Peyer's patch (tissue), 4 donors: ENCODE results near the gene STH. TPM values are rescaled to one million over a fixed set of nuclear protein-coding genes. Genes with fewer than 3 reads are reported as not detected.
A peak's percentile ranks its signal among the peaks of the same experiment; 100 is the strongest.
"Not testable (repeated sequence)": the region's sequence is repeated elsewhere in the genome, so short reads cannot be mapped to it uniquely, and the experiment has no call there.

ENCODE experiments used
- DNase-seq, 3 donors: peaks; one replicate each; pipeline ENCODE4 v3.0.0-alpha.2; 2017 to 2019
- H3K27ac ChIP-seq, 4 donors: fragments of 200-600 bp; sonication (generic); one replicate each; pipeline ENCODE4 v1.5.1; 2016 to 2019
- H3K27me3 ChIP-seq, 2 donors: fragments of 200-600 bp; sonication (generic); one replicate each; pipeline ENCODE4 v1.5.1; 2019
- H3K36me3 ChIP-seq, 3 donors: fragments of 200-600 bp; sonication (generic); one replicate each; pipeline ENCODE4 v1.5.1; 2016 to 2019
- H3K4me1 ChIP-seq, 4 donors: fragments of 200-600 bp; sonication (generic); one replicate each; pipeline ENCODE4 v1.5.1; 2016 to 2019
- H3K4me3 ChIP-seq, 4 donors: fragments of 200-600 bp; sonication (generic); 1 replicate in 3 of 4; 2 replicates in 1 of 4; pipeline ENCODE4 v1.5.1; 2016 to 2019; ENCODE audit warnings: mild to moderate bottlenecking in 1 of 4
- H3K9me3 ChIP-seq, 4 donors: fragments of 200-600 bp; sonication (generic); one replicate each; pipeline ENCODE4 v1.5.1; 2016 to 2019; ENCODE audit warnings: mild to moderate bottlenecking in 1 of 4
- CTCF ChIP-seq, 6 experiments: fragments of 450-650 bp in 4 of 6; fragments of 200-600 bp in 2 of 6; sonication (generic) in 1 of 6; IDR thresholded peaks; one replicate each; pipeline ENCODE4 v1.5.1; 2017 to 2019; ENCODE audit warnings: antibody characterized with exemption in 6 of 6, mild to moderate bottlenecking in 3 of 6, moderate library complexity in 1 of 6
- POLR2A ChIP-seq, 2 donors: fragments of 450-650 bp; IDR thresholded peaks; one replicate each; pipeline ENCODE4 v1.5.1; 2017; ENCODE audit warnings: antibody characterized with exemption in 2 of 2, mild to moderate bottlenecking in 2 of 2, moderate library complexity in 2 of 2
- total RNA-seq, 4 donors: library from RNA; depleted of rRNA; stranded (reverse); fragments of >200 nt; gene quantifications; one replicate each; pipeline ENCODE4 v1.1.0, GENCODE V29; 2016

The STH gene
- total RNA-seq, 4 donors from 2014 or later, result not detected

- DNase-seq, result peak in 2 of 3 donors; percentile 76 to 79
- no peak for TF ChIP-seq POLR2A (IDR thresholded peaks at IDR 0.05)
- no peak for TF ChIP-seq CTCF (IDR thresholded peaks at IDR 0.05)
- peak overlapping the region in 3 of 4 donors; percentile 14 to 75 (median 66) for H3K27ac ChIP-seq
These were observed 21.1 kb downstream of the STH start for GRCh38 chr17:46020023-46020761.

GRCh38 chr17:46020998-46021397, 21.9 kb downstream of the STH start:
- Histone ChIP-seq H3K4me1 (peaks cover 0 to 16% (median 0%) of the 10 kb centered on the region in 4 donors), H3K9me3 (no peaks in the 10 kb centered on the region), H3K27me3 (no peaks in the 10 kb centered on the region), H3K4me3 (no peak overlapping the region), H3K27ac (peak overlapping the region in 2 of 4 donors; percentile 66 to 75), H3K36me3 (no peaks in the 10 kb centered on the region)
- no peak for TF ChIP-seq POLR2A (IDR thresholded peaks at IDR 0.05)
- TF ChIP-seq CTCF (IDR thresholded peaks at IDR 0.05), result no peak
- DNase-seq, result no peak

More at GRCh38 chr17:46020023-46020761, 21.1 kb downstream of the STH start:
- H3K36me3 ChIP-seq, result no peaks in the 10 kb centered on the region
- H3K4me1 ChIP-seq, result peaks cover 0 to 16% (median 0%) of the 10 kb centered on the region in 4 donors
- H3K27me3 ChIP-seq, result no peaks in the 10 kb centered on the region
- no peaks in the 10 kb centered on the region for H3K9me3 ChIP-seq
- no peak overlapping the region for H3K4me3 ChIP-seq

GRCh38 chr17:46023366-46023765, 24.3 kb downstream of the STH start:
- not testable (repeated sequence) for H3K4me3 ChIP-seq, H3K9me3 ChIP-seq, DNase-seq, H3K27ac ChIP-seq, H3K27me3 ChIP-seq
- Histone ChIP-seq H3K36me3 (peaks cover 0 to 22% (median 0%) of the 10 kb centered on the region in 3 donors), H3K4me1 (peaks cover 0 to 16% (median 0%) of the 10 kb centered on the region in 4 donors)

GRCh38 chr17:46023783-46024388, 24.8 kb downstream of the STH start:
- TF ChIP-seq CTCF (IDR thresholded peaks at IDR 0.05) (no peak), POLR2A (IDR thresholded peaks at IDR 0.05) (no peak)
- no peak for DNase-seq
- H3K9me3 ChIP-seq, result no peaks in the 10 kb centered on the region
- H3K27ac ChIP-seq, result no peak overlapping the region
- H3K4me3 ChIP-seq, result no peak overlapping the region
- peaks cover 0 to 16% (median 0%) of the 10 kb centered on the region in 4 donors for H3K4me1 ChIP-seq
- peaks cover 0 to 26% (median 0%) of the 10 kb centered on the region in 3 donors for H3K36me3 ChIP-seq
- H3K27me3 ChIP-seq, result no peaks in the 10 kb centered on the region

GRCh38 chr17:46024590-46024989, 25.5 kb downstream of the STH start:
- no peaks in the 10 kb centered on the region for H3K9me3 ChIP-seq
- no peak for DNase-seq

More at GRCh38 chr17:46024590-46024989, 25.5 kb downstream of the STH start:
- Histone ChIP-seq H3K4me1 (peaks cover 0 to 13% (median 0%) of the 10 kb centered on the region in 4 donors), H3K4me3 (no peak overlapping the region), H3K27me3 (no peaks in the 10 kb centered on the region), H3K27ac (no peak overlapping the region), H3K36me3 (peaks cover 0 to 32% (median 0%) of the 10 kb centered on the region in 3 donors)
- TF ChIP-seq POLR2A (IDR thresholded peaks at IDR 0.05), result no peak
- no peak for TF ChIP-seq CTCF (IDR thresholded peaks at IDR 0.05)
